Spleen (tissue), 11 donors: ENCODE measurements around the gene CPED1. TPM values are rescaled to one million over a fixed set of nuclear protein-coding genes. Genes with fewer than 3 reads are reported as not detected.

Experiments used
- DNase-seq: peaks from one replicate; pipeline ENCODE4 v3.0.0-alpha.2; 2020
- H3K27ac ChIP-seq, 8 donors: fragments of 200-600 bp; sonication (generic) in 7 of 8; 1 replicate in 4 of 8; 2 replicates in 4 of 8; pipeline versions ENCODE4 v1.5.0 to v1.8.0; 2016 to 2021; ENCODE audit warnings: inconsistent platforms in 4 of 8, mild to moderate bottlenecking in 4 of 8, moderate library complexity in 1 of 8
- H3K27me3 ChIP-seq, 7 donors: fragments of 200-600 bp; sonication (generic) in 6 of 7; replicated peaks in 1 of 7; 1 replicate in 4 of 7; 2 replicates in 3 of 7; pipeline versions ENCODE4 v1.5.0 to v1.8.0; 2016 to 2021; ENCODE audit warnings: inconsistent platforms in 3 of 7, mild to moderate bottlenecking in 1 of 7
- H3K36me3 ChIP-seq, 6 donors: fragments of 200-600 bp; sonication (generic) in 5 of 6; 1 replicate in 4 of 6; 2 replicates in 2 of 6; pipeline versions ENCODE4 v1.5.0 to v1.8.0; 2016 to 2021; ENCODE audit warnings: inconsistent platforms in 2 of 6
- H3K4me1 ChIP-seq, 6 donors: fragments of 200-600 bp; sonication (generic) in 5 of 6; 1 replicate in 3 of 6; 2 replicates in 3 of 6; pipeline versions ENCODE4 v1.5.0 to v1.8.0; 2016 to 2021; ENCODE audit warnings: inconsistent platforms in 3 of 6
- H3K4me3 ChIP-seq, 8 donors: fragments of 200-600 bp; sonication (generic) in 7 of 8; 1 replicate in 4 of 8; 2 replicates in 4 of 8; pipeline versions ENCODE4 v1.5.0 to v1.8.0; 2016 to 2021; ENCODE audit warnings: inconsistent platforms in 4 of 8, mild to moderate bottlenecking in 4 of 8, moderate library complexity in 2 of 8
- H3K9me3 ChIP-seq, 8 donors: fragments of 200-600 bp; sonication (generic) in 7 of 8; 1 replicate in 4 of 8; 2 replicates in 4 of 8; pipeline versions ENCODE4 v1.5.0 to v1.8.0; 2016 to 2021; ENCODE audit warnings: inconsistent platforms in 4 of 8
- CTCF ChIP-seq, 11 experiments: fragments of 200-600 bp in 7 of 11; fragments of 450-650 bp in 4 of 11; sonication (generic) in 4 of 11; IDR thresholded peaks in 8 of 11; conservative IDR thresholded peaks in 3 of 11; 1 replicate in 7 of 11; 2 replicates in 4 of 11; pipeline versions ENCODE4 v1.4.0 to v1.8.0; 2016 to 2021; ENCODE audit warnings: antibody characterized with exemption in 11 of 11, inconsistent platforms in 4 of 11, mild to moderate bottlenecking in 1 of 11
- POLR2A ChIP-seq, 3 donors: fragments of 450-650 bp; IDR thresholded peaks; one replicate each; pipeline ENCODE4 v1.5.1; 2017; ENCODE audit warnings: antibody characterized with exemption in 3 of 3, mild to moderate bottlenecking in 1 of 3
- POLR2AphosphoS5 ChIP-seq, 3 donors: sonication (generic); formaldehyde crosslinking; IDR thresholded peaks; one replicate each; pipeline ENCODE4 v1.5.1; 2017; ENCODE audit warnings: antibody characterized with exemption in 3 of 3
- WGBS, 5 donors: extraction: QIAGEN DNeasy Blood & Tissue Kit in 3 of 5; methylation state at CpG; one replicate each; pipeline versions ENCODE4 v1.1.5 to v1.1.7; 2013 to 2018; 5-methylcytosine and 5-hydroxymethylcytosine counted together
- intact Hi-C: fragments of 100-400 bp; cut with DNase I; formaldehyde crosslinking; loops from one replicate; pipeline ENCODE4 v1.15.0; 2023; ENCODE audit warnings: low total_unique reads
- polyA plus RNA-seq, 3 donors: library from polyadenylated mRNA; stranded (reverse); fragments of 200-250 nt; gene quantifications; one replicate each; pipeline ENCODE4 v1.2.1, GENCODE V29; 2013
- total RNA-seq, 7 donors: library from RNA; depleted of rRNA in 3 of 7; stranded (reverse); fragments of >200 nt in 3 of 7; fragmentation: NEBNext Ultra II Directional in 4 of 7; extraction: Animal tissue kit (Norgen Biotek cat#: 25700) in 4 of 7; gene quantifications; one replicate each; pipeline versions ENCODE4 v1.1.0 to v1.2.1, GENCODE V29; 2016 to 2021
- donor health status: healthy with polysubstance abuse.
- donor health status: DM: no; HTN: no; CAD: no; lungs with moderate emphysema.
- donor health status: DM: no; HTN: no; CAD: no.
- donor health status: Bipolar disorder and iron deficiency.
- donor health status: healthy.
- donor health status: DM: no; HTN: no; CAD: no.
- donor health status: DM: yes; HTN: yes; CAD: no.

Gene CPED1
- total and polyA plus RNA-seq, 10 donors = 1.5 to 81.6 (median 38.6) TPM

- Histone ChIP-seq H3K27ac (no peak overlapping the region), H3K27me3 (no peaks in the 10 kb centered on the region), H3K36me3 (peaks cover 0 to 22% (median 2%) of the 10 kb centered on the region in 6 donors), H3K9me3 (peaks cover 0 to 15% (median 5%) of the 10 kb centered on the region in 8 donors), H3K4me3 (no peak overlapping the region), H3K4me1 (no peaks in the 10 kb centered on the region)
- no peak for DNase-seq
- intact Hi-C loops = no loop called here
- TF ChIP-seq POLR2A (IDR thresholded peaks at IDR 0.05) (no peak), POLR2AphosphoS5 (IDR thresholded peaks at IDR 0.05) (no peak), CTCF (IDR thresholded peaks at IDR 0.05 in 8 of 11, conservative IDR thresholded peaks at IDR 0.05 in 3 of 11) (no peak)
- WGBS, 5 donors = 71 to 94% (median 79%) methylated on average over 2 of the region's 2 CpGs
Observed at GRCh38 chr7:121294448-121294992, 306.0 kb downstream of the CPED1 start.

GRCh38 chr7:121297843-121298242 is 309.3 kb downstream of the CPED1 start:
- 90 to 95% (median 92%) methylated on average over 2 of the region's 2 CpGs for WGBS, 5 donors
- Histone ChIP-seq H3K9me3 (no peaks in the 10 kb centered on the region), H3K4me1 (no peaks in the 10 kb centered on the region), H3K27ac (no peak overlapping the region), H3K27me3 (no peaks in the 10 kb centered on the region), H3K4me3 (no peak overlapping the region), H3K36me3 (peaks cover 0 to 22% (median 2%) of the 10 kb centered on the region in 6 donors)
- no peak for DNase-seq
- intact Hi-C loops = no loop called here
- TF ChIP-seq CTCF (IDR thresholded peaks at IDR 0.05 in 8 of 11, conservative IDR thresholded peaks at IDR 0.05 in 3 of 11) = no peak
- TF ChIP-seq POLR2AphosphoS5 (IDR thresholded peaks at IDR 0.05) = no peak
- TF ChIP-seq POLR2A (IDR thresholded peaks at IDR 0.05) = no peak

- intact Hi-C loops = no loop called here
- H3K27ac ChIP-seq = no peak overlapping the region
- no peak overlapping the region for H3K4me3 ChIP-seq
- H3K36me3 ChIP-seq = peaks cover 0 to 16% (median 0%) of the 10 kb centered on the region in 6 donors
- 87 to 92% (median 89%) methylated on average over 2 of the region's 2 CpGs for WGBS, 5 donors
- no peaks in the 10 kb centered on the region for H3K9me3 ChIP-seq
- no peak for DNase-seq
- H3K4me1 ChIP-seq = no peaks in the 10 kb centered on the region
- TF ChIP-seq POLR2A (IDR thresholded peaks at IDR 0.05) (no peak), CTCF (IDR thresholded peaks at IDR 0.05 in 8 of 11, conservative IDR thresholded peaks at IDR 0.05 in 3 of 11) (no peak), POLR2AphosphoS5 (IDR thresholded peaks at IDR 0.05) (no peak)
- H3K27me3 ChIP-seq = no peaks in the 10 kb centered on the region
Observed at GRCh38 chr7:121298831-121299239, 310.3 kb downstream of the CPED1 start.

GRCh38 chr7:121300685-121301420 is 312.3 kb downstream of the CPED1 start:
- WGBS, 5 donors = 88 to 95% (median 93%) methylated on average over 2 of the region's 2 CpGs
- Histone ChIP-seq H3K4me1 (no peaks in the 10 kb centered on the region), H3K27ac (no peak overlapping the region), H3K9me3 (no peaks in the 10 kb centered on the region), H3K4me3 (no peak overlapping the region), H3K27me3 (no peaks in the 10 kb centered on the region), H3K36me3 (peaks cover 0 to 7% (median 0%) of the 10 kb centered on the region in 6 donors)
- intact Hi-C loops = no loop called here
- no peak for DNase-seq
- no peak for TF ChIP-seq CTCF (IDR thresholded peaks at IDR 0.05 in 8 of 11, conservative IDR thresholded peaks at IDR 0.05 in 3 of 11)
- TF ChIP-seq POLR2AphosphoS5 (IDR thresholded peaks at IDR 0.05) = no peak
- no peak for TF ChIP-seq POLR2A (IDR thresholded peaks at IDR 0.05)
